Endothelial cell (in vitro differentiated cells): ENCODE measurements around the gene CCNG2. TPM values are rescaled to one million over a fixed set of nuclear protein-coding genes. Genes with fewer than 3 reads are reported as not detected.

ENCODE experiments used
- DNase-seq: peaks from one replicate; pipeline ENCODE4 v3.0.0; 2021; ENCODE audit warnings: low spot score
- H3K27ac Mint-ChIP-seq: one replicate; pipeline ENCODE4 v1.8.0; 2021; ENCODE audit warnings: mixed read lengths, inconsistent platforms; ENCODE audit not compliant: unreplicated experiment
- H3K27me3 Mint-ChIP-seq: one replicate; pipeline ENCODE4 v1.8.0; 2021; ENCODE audit warnings: mild to moderate bottlenecking, moderate library complexity, mixed read lengths, inconsistent platforms; ENCODE audit not compliant: unreplicated experiment
- H3K36me3 Mint-ChIP-seq: one replicate; pipeline ENCODE4 v1.8.0; 2021; ENCODE audit warnings: mild to moderate bottlenecking, low read depth, mixed read lengths, inconsistent platforms; ENCODE audit not compliant: unreplicated experiment
- H3K4me1 Mint-ChIP-seq: one replicate; pipeline ENCODE4 v1.8.0; 2021; ENCODE audit warnings: mild to moderate bottlenecking, mixed read lengths, inconsistent platforms; ENCODE audit not compliant: unreplicated experiment
- H3K4me3 Mint-ChIP-seq: one replicate; pipeline ENCODE4 v1.8.0; 2021; ENCODE audit warnings: mild to moderate bottlenecking, mixed read lengths, inconsistent platforms; ENCODE audit not compliant: unreplicated experiment
- H3K9me3 Mint-ChIP-seq: one replicate; pipeline ENCODE4 v1.8.0; 2021; ENCODE audit warnings: mixed read lengths, inconsistent platforms; ENCODE audit not compliant: unreplicated experiment
- total RNA-seq: library from RNA; stranded (reverse); fragmentation: NEBNext Ultra II Directional; extraction: Animal tissue kit (Norgen Biotek cat#: 25700); gene quantifications from one replicate; pipeline ENCODE4 v1.2.1, GENCODE V29; 2021; ENCODE audit not compliant: unreplicated experiment
- TF ChIP-seq, protein P1 (sequence below): fragments of 200-600 bp; sonication (generic); IDR thresholded peaks from one replicate; pipeline ENCODE4 v1.5.0; 2021; ENCODE audit warnings: antibody characterized with exemption; ENCODE audit not compliant: unreplicated experiment

Gene CCNG2
- total RNA-seq, 1 donor from 2014 or later = 67.0 TPM

DNA sequence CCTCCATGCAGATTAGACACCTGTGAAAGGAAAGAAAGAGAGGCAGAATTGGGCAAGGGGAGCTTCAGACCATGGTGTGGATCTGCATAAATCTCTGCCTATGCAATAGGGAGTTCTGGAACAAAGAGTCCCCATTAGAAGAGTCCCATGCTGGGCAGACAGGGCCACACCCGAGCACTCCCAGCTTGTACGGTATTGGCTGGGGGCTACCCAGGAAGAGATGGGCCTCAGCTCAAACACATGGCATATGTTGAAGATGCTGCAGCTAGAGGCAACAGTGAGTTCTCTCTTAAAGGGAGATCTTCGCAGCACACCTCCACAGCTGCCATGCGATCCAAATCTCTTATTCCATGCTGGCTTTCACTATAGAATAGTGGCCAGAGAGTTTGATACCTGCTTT, 24.7 kb downstream of the CCNG2 start:
- H3K4me3 Mint-ChIP-seq = no peak overlapping the region
- DNase-seq = no peak
- peaks cover 10% of the 10 kb centered on the region for H3K4me1 Mint-ChIP-seq
- TF ChIP-seq, protein P1, sequence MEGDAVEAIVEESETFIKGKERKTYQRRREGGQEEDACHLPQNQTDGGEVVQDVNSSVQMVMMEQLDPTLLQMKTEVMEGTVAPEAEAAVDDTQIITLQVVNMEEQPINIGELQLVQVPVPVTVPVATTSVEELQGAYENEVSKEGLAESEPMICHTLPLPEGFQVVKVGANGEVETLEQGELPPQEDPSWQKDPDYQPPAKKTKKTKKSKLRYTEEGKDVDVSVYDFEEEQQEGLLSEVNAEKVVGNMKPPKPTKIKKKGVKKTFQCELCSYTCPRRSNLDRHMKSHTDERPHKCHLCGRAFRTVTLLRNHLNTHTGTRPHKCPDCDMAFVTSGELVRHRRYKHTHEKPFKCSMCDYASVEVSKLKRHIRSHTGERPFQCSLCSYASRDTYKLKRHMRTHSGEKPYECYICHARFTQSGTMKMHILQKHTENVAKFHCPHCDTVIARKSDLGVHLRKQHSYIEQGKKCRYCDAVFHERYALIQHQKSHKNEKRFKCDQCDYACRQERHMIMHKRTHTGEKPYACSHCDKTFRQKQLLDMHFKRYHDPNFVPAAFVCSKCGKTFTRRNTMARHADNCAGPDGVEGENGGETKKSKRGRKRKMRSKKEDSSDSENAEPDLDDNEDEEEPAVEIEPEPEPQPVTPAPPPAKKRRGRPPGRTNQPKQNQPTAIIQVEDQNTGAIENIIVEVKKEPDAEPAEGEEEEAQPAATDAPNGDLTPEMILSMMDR = no peak
- H3K9me3 Mint-ChIP-seq = no peaks in the 10 kb centered on the region
- H3K36me3 Mint-ChIP-seq = no peaks in the 10 kb centered on the region
- no peak overlapping the region for H3K27ac Mint-ChIP-seq
- H3K27me3 Mint-ChIP-seq = no peaks in the 10 kb centered on the region

DNA sequence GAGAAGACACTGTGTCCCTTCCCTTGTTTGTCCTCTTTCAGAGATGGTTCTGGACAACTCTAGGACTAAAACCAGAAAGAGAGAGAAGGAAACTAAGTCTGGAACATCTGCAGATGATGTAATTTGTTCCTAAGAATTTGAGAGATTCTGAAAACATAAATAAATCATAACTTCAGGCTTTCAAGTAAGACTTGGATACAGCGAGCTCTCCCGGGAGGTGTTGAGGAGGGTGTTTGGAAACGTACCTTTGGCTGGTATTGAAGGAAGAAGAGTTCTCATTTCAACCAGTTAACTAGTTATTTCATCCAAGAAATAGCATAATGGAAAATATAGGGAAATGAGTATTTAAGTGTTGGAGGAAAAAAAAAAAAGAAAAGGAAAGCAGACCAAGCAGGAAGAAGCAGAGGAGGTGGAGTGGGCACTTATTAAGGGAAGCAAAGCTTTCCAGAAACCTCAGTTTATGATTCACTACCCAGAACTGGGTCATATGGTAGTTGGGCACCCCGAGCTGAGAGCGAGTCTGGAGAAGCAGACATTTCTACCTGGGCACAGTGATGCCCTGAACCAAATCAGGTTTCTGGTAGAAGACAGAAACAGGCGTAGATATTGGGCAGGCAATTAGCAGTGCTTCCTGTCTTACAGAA, 26.9 kb downstream of the CCNG2 start:
- no peaks in the 10 kb centered on the region for H3K27me3 Mint-ChIP-seq
- no peak overlapping the region for H3K4me3 Mint-ChIP-seq
- TF ChIP-seq, protein P1 = no peak
- no peak overlapping the region for H3K27ac Mint-ChIP-seq
- no peaks in the 10 kb centered on the region for H3K9me3 Mint-ChIP-seq
- H3K4me1 Mint-ChIP-seq = peaks cover 20% of the 10 kb centered on the region
- no peaks in the 10 kb centered on the region for H3K36me3 Mint-ChIP-seq
- no peak for DNase-seq

DNA sequence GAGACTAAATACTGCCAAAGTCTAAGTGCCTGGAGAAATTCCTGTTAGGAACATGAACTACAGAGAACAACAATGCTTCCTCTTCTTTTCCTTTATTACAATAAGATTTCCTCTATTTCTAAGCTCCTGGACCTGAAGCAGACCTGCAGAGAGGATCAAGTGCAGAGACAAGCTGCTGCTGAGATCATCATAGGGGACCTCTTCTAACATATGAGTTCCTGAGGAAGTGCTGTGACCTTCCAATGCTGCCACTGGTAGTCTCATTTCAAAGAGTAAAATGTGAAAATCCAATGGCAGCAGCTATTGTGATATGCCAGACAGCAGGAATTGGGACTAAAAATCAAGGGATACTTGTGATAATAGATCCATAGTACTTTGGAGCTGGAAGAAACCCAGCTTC, 28.0 kb downstream of the CCNG2 start:
- Mint-ChIP-seq H3K27me3 (no peaks in the 10 kb centered on the region), H3K4me3 (no peak overlapping the region), H3K4me1 (peaks cover 27% of the 10 kb centered on the region), H3K36me3 (no peaks in the 10 kb centered on the region), H3K27ac (no peak overlapping the region), H3K9me3 (no peaks in the 10 kb centered on the region)
- DNase-seq = no peak
- TF ChIP-seq, protein P1 = no peak

DNA sequence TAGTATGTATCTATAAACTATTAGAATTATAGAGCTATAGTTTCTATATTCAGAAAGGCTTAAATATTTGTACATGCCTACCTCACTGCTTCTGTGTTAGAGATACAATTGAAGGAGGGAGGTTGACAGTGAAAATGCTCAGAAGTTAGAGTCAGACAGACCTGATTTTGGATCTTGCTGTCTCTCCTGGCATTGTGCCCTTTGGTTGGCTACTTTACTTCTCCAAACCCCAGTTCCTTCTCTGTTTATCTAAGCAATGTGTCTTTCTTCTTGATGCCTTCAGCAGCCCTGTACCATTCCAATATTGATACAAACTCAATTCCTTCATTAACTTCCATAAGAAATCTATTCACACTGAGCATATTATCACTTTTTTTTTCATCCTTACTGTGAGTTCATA, 28.7 kb downstream of the CCNG2 start:
- TF ChIP-seq, protein P1 = no peak
- peaks cover 34% of the 10 kb centered on the region for H3K4me1 Mint-ChIP-seq
- H3K36me3 Mint-ChIP-seq = no peaks in the 10 kb centered on the region
- H3K27me3 Mint-ChIP-seq = no peaks in the 10 kb centered on the region
- no peak overlapping the region for H3K4me3 Mint-ChIP-seq
- DNase-seq = no peak
- H3K27ac Mint-ChIP-seq = no peak overlapping the region
- no peaks in the 10 kb centered on the region for H3K9me3 Mint-ChIP-seq

DNA sequence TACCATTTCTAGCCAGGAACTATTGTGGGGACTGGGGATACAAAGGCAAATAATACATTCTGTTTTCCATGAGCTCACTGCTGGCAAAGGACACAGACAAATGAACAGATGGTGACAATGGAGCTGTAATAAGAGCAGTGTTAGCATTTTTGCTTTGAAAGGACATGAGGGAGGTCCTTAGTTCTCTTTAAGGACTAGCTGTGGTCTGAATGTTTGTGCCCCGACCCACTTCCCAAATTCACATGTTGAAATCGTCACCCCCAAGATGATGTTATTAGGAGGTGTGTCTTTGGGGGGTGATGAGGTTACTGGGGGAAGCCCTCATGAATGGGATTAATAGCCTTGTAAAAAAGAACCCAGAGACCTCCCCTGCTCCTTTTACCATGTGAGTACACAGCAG, 30.3 kb downstream of the CCNG2 start:
- Mint-ChIP-seq H3K27ac (no peak overlapping the region), H3K4me3 (no peak overlapping the region), H3K36me3 (no peaks in the 10 kb centered on the region), H3K27me3 (no peaks in the 10 kb centered on the region), H3K4me1 (peaks cover 35% of the 10 kb centered on the region), H3K9me3 (no peaks in the 10 kb centered on the region)
- TF ChIP-seq, protein P1 = no peak
- no peak for DNase-seq
